ENCODE measurements around the gene TMEM266.

Gene TMEM266

GRCh38 chr15:76196269-76197231 is 136.8 kb downstream of the TMEM266 start:
- Histone ChIP-seq H3K4me2 (ENCODE audit: low read length) (no peak overlapping the region), H3K27me3 (ENCODE audit: insufficient read depth, low read length, poor library complexity) (no peaks in the 10 kb centered on the region), H2BK120ac (ENCODE audit: low read depth, low read length) (no peak overlapping the region), H3K4me3 (ENCODE audit: low read length) (no peak overlapping the region), H3K56ac (ENCODE audit: low read length) (peak overlapping the region; percentile 57), H3K4ac (ENCODE audit: low read depth, low read length) (no peak overlapping the region), H3K36me3 (ENCODE audit: control insufficient read depth, insufficient read depth, low read length) (no peaks in the 10 kb centered on the region), H3K23ac (ENCODE audit: low read length) (no peak overlapping the region), H2AK5ac (ENCODE audit: low read length) (peak overlapping the region; percentile 39), H2BK5ac (ENCODE audit: low read length) (peak overlapping the region; percentile 3), H3K4me1 (ENCODE audit: control insufficient read depth, low read depth, low read length) (peaks cover 10% of the 10 kb centered on the region), H3K79me2 (ENCODE audit: control insufficient read depth, insufficient read depth, low read length) (no peaks in the 10 kb centered on the region), H3K79me1 (ENCODE audit: low read length) (no peaks in the 10 kb centered on the region), H3K27ac (ENCODE audit: low read depth, low read length) (no peak overlapping the region), H2BK15ac (replicated peaks; ENCODE audit: low read depth) (no peak overlapping the region), H3K9ac (ENCODE audit: low read length) (peak overlapping the region; percentile 11), H3K18ac (ENCODE audit: low read length) (no peak overlapping the region), H4K8ac (ENCODE audit: low read depth, low read length) (no peak overlapping the region), H4K5ac (ENCODE audit: low read length) (no peak overlapping the region)
- DNase-seq: peak; percentile 79
- no CpG with 5 or more reads among the region's 18 CpGs for WGBS (ENCODE audit: extremely low coverage, insufficient coverage, low lambda C conversion rate)

GRCh38 chr15:76197703-76198455 is 138.1 kb downstream of the TMEM266 start:
- H2BK120ac ChIP-seq (ENCODE audit: low read depth, low read length): no peak overlapping the region
- no peak overlapping the region for H3K18ac ChIP-seq (ENCODE audit: low read length)
- no peak overlapping the region for H2BK15ac ChIP-seq (replicated peaks; ENCODE audit: low read depth)
- H4K8ac ChIP-seq (ENCODE audit: low read depth, low read length): no peak overlapping the region
- no peak overlapping the region for H3K56ac ChIP-seq (ENCODE audit: low read length)
- no peak for DNase-seq
- no peaks in the 10 kb centered on the region for H3K79me1 ChIP-seq (ENCODE audit: low read length)
- H2BK5ac ChIP-seq (ENCODE audit: low read length): no peak overlapping the region
- H3K27ac ChIP-seq (ENCODE audit: low read depth, low read length): no peak overlapping the region
- H3K4me1 ChIP-seq (ENCODE audit: control insufficient read depth, low read depth, low read length): peaks cover 10% of the 10 kb centered on the region
- no peak overlapping the region for H3K23ac ChIP-seq (ENCODE audit: low read length)
- no peak overlapping the region for H3K4ac ChIP-seq (ENCODE audit: low read depth, low read length)
- WGBS (ENCODE audit: extremely low coverage, insufficient coverage, low lambda C conversion rate): no CpG with 5 or more reads among the region's 8 CpGs
- H3K9ac ChIP-seq (ENCODE audit: low read length): no peak overlapping the region
- no peaks in the 10 kb centered on the region for H3K79me2 ChIP-seq (ENCODE audit: control insufficient read depth, insufficient read depth, low read length)
- H4K5ac ChIP-seq (ENCODE audit: low read length): no peak overlapping the region
- H3K36me3 ChIP-seq (ENCODE audit: control insufficient read depth, insufficient read depth, low read length): no peaks in the 10 kb centered on the region
- no peak overlapping the region for H3K4me2 ChIP-seq (ENCODE audit: low read length)
- no peaks in the 10 kb centered on the region for H3K27me3 ChIP-seq (ENCODE audit: insufficient read depth, low read length, poor library complexity)
- H2AK5ac ChIP-seq (ENCODE audit: low read length): no peak overlapping the region
- no peak overlapping the region for H3K4me3 ChIP-seq (ENCODE audit: low read length)

- no peak overlapping the region for H2BK120ac ChIP-seq (ENCODE audit: low read depth, low read length)
- no peak overlapping the region for H3K9ac ChIP-seq (ENCODE audit: low read length)
- DNase-seq: no peak
- H3K4ac ChIP-seq (ENCODE audit: low read depth, low read length): no peak overlapping the region
- H3K27me3 ChIP-seq (ENCODE audit: insufficient read depth, low read length, poor library complexity): no peaks in the 10 kb centered on the region
- no peak overlapping the region for H3K18ac ChIP-seq (ENCODE audit: low read length)
- H2BK15ac ChIP-seq (replicated peaks; ENCODE audit: low read depth): no peak overlapping the region
- no peak overlapping the region for H3K4me3 ChIP-seq (ENCODE audit: low read length)
- H3K23ac ChIP-seq (ENCODE audit: low read length): no peak overlapping the region
- H3K79me2 ChIP-seq (ENCODE audit: control insufficient read depth, insufficient read depth, low read length): no peaks in the 10 kb centered on the region
- no peak overlapping the region for H2BK5ac ChIP-seq (ENCODE audit: low read length)
- peak overlapping the region; percentile 28 for H3K56ac ChIP-seq (ENCODE audit: low read length)
- no peak overlapping the region for H3K27ac ChIP-seq (ENCODE audit: low read depth, low read length)
- no peak overlapping the region for H3K4me2 ChIP-seq (ENCODE audit: low read length)
- WGBS (ENCODE audit: extremely low coverage, insufficient coverage, low lambda C conversion rate): no CpG with 5 or more reads among the region's 6 CpGs
- no peak overlapping the region for H4K5ac ChIP-seq (ENCODE audit: low read length)
- H2AK5ac ChIP-seq (ENCODE audit: low read length): no peak overlapping the region
- no peak overlapping the region for H4K8ac ChIP-seq (ENCODE audit: low read depth, low read length)
- peaks cover 10% of the 10 kb centered on the region for H3K4me1 ChIP-seq (ENCODE audit: control insufficient read depth, low read depth, low read length)
- no peaks in the 10 kb centered on the region for H3K79me1 ChIP-seq (ENCODE audit: low read length)
- H3K36me3 ChIP-seq (ENCODE audit: control insufficient read depth, insufficient read depth, low read length): no peaks in the 10 kb centered on the region
Observed at GRCh38 chr15:76198456-76199105, 138.8 kb downstream of the TMEM266 start.

GRCh38 chr15:76199106-76200082 is 139.6 kb downstream of the TMEM266 start:
- Histone ChIP-seq H3K4me1 (ENCODE audit: control insufficient read depth, low read depth, low read length) (peaks cover 5% of the 10 kb centered on the region), H3K36me3 (ENCODE audit: control insufficient read depth, insufficient read depth, low read length) (no peaks in the 10 kb centered on the region), H4K8ac (ENCODE audit: low read depth, low read length) (no peak overlapping the region), H3K27me3 (ENCODE audit: insufficient read depth, low read length, poor library complexity) (no peaks in the 10 kb centered on the region), H3K79me1 (ENCODE audit: low read length) (no peaks in the 10 kb centered on the region), H3K4me3 (ENCODE audit: low read length) (no peak overlapping the region), H2BK15ac (replicated peaks; ENCODE audit: low read depth) (no peak overlapping the region), H3K23ac (ENCODE audit: low read length) (no peak overlapping the region), H3K27ac (ENCODE audit: low read depth, low read length) (no peak overlapping the region), H3K9ac (ENCODE audit: low read length) (no peak overlapping the region), H2BK120ac (ENCODE audit: low read depth, low read length) (no peak overlapping the region), H3K4me2 (ENCODE audit: low read length) (no peak overlapping the region), H3K4ac (ENCODE audit: low read depth, low read length) (no peak overlapping the region), H4K5ac (ENCODE audit: low read length) (no peak overlapping the region), H2BK5ac (ENCODE audit: low read length) (no peak overlapping the region), H3K18ac (ENCODE audit: low read length) (no peak overlapping the region), H3K56ac (ENCODE audit: low read length) (peak overlapping the region; percentile 28), H3K79me2 (ENCODE audit: control insufficient read depth, insufficient read depth, low read length) (no peaks in the 10 kb centered on the region), H2AK5ac (ENCODE audit: low read length) (no peak overlapping the region)
- DNase-seq: no peak
- no CpG with 5 or more reads among the region's 19 CpGs for WGBS (ENCODE audit: extremely low coverage, insufficient coverage, low lambda C conversion rate)

GRCh38 chr15:76200083-76200465 is 140.3 kb downstream of the TMEM266 start:
- no CpG with 5 or more reads among the region's 6 CpGs for WGBS (ENCODE audit: extremely low coverage, insufficient coverage, low lambda C conversion rate)
- DNase-seq: no peak
- H3K4ac ChIP-seq (ENCODE audit: low read depth, low read length): no peak overlapping the region
- no peak overlapping the region for H3K18ac ChIP-seq (ENCODE audit: low read length)
- no peak overlapping the region for H2BK15ac ChIP-seq (replicated peaks; ENCODE audit: low read depth)
- no peak overlapping the region for H2BK120ac ChIP-seq (ENCODE audit: low read depth, low read length)
- H4K5ac ChIP-seq (ENCODE audit: low read length): no peak overlapping the region
- no peak overlapping the region for H3K4me2 ChIP-seq (ENCODE audit: low read length)
- H2AK5ac ChIP-seq (ENCODE audit: low read length): no peak overlapping the region
- no peaks in the 10 kb centered on the region for H3K79me2 ChIP-seq (ENCODE audit: control insufficient read depth, insufficient read depth, low read length)
- H3K23ac ChIP-seq (ENCODE audit: low read length): no peak overlapping the region
- H3K9ac ChIP-seq (ENCODE audit: low read length): no peak overlapping the region
- no peak overlapping the region for H2BK5ac ChIP-seq (ENCODE audit: low read length)
- H3K56ac ChIP-seq (ENCODE audit: low read length): no peak overlapping the region
- H3K36me3 ChIP-seq (ENCODE audit: control insufficient read depth, insufficient read depth, low read length): no peaks in the 10 kb centered on the region
- H3K79me1 ChIP-seq (ENCODE audit: low read length): no peaks in the 10 kb centered on the region
- peaks cover 5% of the 10 kb centered on the region for H3K4me1 ChIP-seq (ENCODE audit: control insufficient read depth, low read depth, low read length)
- no peak overlapping the region for H3K4me3 ChIP-seq (ENCODE audit: low read length)
- no peaks in the 10 kb centered on the region for H3K27me3 ChIP-seq (ENCODE audit: insufficient read depth, low read length, poor library complexity)
- H4K8ac ChIP-seq (ENCODE audit: low read depth, low read length): no peak overlapping the region
- H3K27ac ChIP-seq (ENCODE audit: low read depth, low read length): no peak overlapping the region

Data from mesendoderm (in vitro differentiated cells).